GM19193 (cell line): ENCODE measurements around the gene MAP3K4.

ENCODE experiments used
- POLR2A ChIP-seq: IDR thresholded peaks from 4 replicates; pipeline ENCODE4 v1.6.1; 2011; ENCODE audit not compliant: insufficient read depth, insufficient read length; ENCODE audit errors: extremely low read depth

MAP3K4 gene

DNA sequence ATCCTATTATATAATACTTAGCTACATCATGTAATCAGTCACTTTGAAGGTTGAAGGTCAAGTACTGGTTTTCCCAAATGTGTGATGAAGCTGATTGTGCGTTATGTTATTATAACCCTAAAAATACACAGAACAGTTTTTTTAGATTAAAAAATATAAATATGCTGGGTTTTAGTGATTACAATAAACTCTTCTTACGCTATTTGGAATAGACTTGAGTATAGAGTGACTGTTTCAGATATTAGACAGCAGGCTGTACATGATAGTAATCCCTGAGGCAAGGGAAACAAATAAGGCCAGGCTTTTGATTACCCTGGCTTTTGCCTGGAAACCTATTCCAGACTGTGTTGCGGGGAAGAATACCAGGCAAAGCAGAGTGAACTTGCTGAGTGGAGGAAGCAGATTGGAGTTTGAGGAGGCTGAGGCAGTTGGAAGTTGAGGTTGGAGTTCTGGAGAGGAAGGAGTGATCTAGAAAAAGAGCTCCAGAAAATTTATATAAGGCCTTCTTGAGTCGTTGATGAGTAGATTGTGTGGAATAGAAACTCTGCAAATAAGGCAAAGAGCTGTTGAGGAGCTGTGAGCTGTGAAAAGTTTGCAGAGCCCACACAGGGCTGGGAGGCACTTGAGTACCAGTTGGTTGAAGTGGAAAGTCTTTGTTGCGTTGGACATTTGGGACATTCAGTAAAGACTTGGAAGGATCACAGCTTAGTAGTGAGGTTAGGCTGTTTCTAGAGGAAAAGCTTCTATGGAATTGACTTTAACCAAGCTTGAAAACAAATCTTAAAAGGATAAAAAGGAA lies 26.4 kb downstream of the MAP3K4 start:
- TF ChIP-seq POLR2A = no peak

DNA sequence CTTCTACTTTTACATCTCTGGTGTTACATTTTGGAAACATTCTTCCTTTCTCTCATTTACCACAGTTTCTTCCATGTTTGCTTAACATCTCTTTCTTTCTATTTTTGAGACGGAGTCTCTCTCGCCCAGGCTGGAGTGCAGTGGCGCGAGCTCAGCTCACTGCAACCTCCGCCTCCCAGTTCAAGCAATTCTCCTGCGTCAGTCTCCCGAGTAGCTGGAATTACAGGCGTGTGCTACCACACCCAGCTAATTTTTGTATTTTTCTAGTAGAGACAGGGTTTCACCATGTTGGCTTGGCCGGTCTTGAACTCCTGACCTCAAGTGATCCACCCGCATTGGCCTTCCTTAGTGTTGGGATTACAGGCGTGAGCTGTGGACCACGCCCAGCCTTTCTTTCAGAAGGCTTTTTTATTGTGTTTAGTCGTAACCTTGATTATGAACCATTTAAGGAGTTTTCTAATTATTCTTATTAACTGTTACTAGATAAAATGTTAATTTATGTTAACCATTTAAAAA lies 27.8 kb downstream of the MAP3K4 start:
- TF ChIP-seq POLR2A = no peak

DNA sequence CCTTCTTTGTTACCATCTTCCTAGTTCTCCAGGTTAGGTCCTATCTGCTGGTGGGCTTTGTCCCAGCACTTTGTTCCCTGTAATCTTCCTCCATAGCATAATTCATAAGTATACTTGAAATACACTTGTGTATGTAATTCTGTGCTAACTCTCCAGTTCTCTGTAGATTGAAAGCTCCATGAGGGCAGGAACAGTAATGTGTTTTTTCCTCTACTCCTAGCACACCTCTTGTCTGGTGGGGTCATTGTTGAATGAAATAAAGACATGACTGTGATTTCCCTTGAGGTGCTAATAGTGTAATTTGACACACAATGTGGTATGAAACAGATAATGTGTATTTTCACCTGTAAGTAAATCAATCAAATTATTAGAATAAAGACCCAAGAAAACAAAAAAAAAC lies 30.0 kb downstream of the MAP3K4 start:
- no peak for TF ChIP-seq POLR2A

GRCh38 chr6:161021998-161022743 lies 30.6 kb downstream of the MAP3K4 start:
- TF ChIP-seq POLR2A = no peak

DNA sequence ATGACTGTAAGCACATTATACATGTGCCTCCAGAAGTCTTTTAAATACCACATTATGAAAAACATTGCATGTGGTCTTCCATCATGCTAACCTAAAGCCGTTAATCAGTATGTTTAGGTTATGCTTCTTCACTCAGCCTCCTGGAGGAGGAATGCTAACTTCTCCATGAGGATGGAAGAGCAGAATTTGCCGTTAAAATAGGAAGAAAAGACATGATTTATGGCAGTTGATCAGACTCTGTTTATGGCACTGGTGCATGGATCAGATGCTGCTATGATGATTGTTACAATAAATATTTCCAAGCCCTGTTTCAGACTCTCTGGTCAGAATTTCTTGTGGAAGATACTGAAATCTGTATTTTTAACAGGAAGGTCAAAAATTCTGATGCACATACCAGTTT lies 31.7 kb downstream of the MAP3K4 start:
- TF ChIP-seq POLR2A = no peak

- TF ChIP-seq POLR2A = no peak
Observed at GRCh38 chr6:161024364-161024920, 32.9 kb downstream of the MAP3K4 start.

GRCh38 chr6:161027385-161027784 lies 35.8 kb downstream of the MAP3K4 start:
- no peak for TF ChIP-seq POLR2A

- TF ChIP-seq POLR2A = no peak
Observed at GRCh38 chr6:161029195-161029809, 37.7 kb downstream of the MAP3K4 start.

GRCh38 chr6:161031721-161032495 lies 40.3 kb downstream of the MAP3K4 start:
- no peak for TF ChIP-seq POLR2A

GRCh38 chr6:161033667-161034066 lies 42.1 kb downstream of the MAP3K4 start:
- no peak for TF ChIP-seq POLR2A

GRCh38 chr6:161035182-161035980 lies 43.8 kb downstream of the MAP3K4 start:
- TF ChIP-seq POLR2A = no peak

DNA sequence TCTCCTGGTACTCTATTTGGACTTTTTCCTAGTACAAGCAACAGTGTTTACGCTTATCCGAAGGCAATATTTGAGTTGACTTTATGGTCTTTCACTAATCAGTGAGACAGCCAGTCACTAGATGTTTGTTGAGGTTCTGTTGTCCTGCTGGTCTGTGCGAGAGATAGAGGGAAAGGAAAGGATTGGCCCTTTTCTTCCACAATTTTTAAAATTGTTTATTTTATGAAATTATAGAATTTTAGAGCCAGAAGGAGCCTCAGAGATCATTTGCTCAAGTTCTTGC lies 44.4 kb downstream of the MAP3K4 start:
- TF ChIP-seq POLR2A = no peak

GRCh38 chr6:161037873-161038228 lies 46.3 kb downstream of the MAP3K4 start:
- no peak for TF ChIP-seq POLR2A

- no peak for TF ChIP-seq POLR2A
Observed at GRCh38 chr6:161038229-161039031, 46.9 kb downstream of the MAP3K4 start.

DNA sequence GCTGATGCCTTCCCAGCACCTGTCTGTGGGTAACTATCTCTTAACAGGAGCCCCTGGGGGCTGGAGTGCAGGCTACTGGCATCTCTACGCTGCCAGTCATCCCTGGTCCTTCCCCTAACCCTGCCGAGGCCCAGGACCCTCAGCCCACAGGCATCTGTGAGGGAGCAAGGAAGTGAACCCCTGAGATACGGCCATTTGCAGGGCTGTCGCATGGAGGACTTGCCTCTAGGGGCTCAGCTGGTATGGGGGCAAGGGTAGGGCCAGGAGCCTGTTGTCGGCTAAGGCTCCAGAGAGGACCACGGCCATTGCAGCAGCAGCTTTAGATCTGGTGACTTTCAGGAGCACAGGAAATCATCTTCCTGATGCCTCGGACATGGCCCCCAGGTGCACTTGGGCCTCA lies 49.7 kb downstream of the MAP3K4 start:
- TF ChIP-seq POLR2A = no peak
